GM23338 (cell line): ENCODE measurements around the gene ACBD5. TPM values are rescaled to one million over a fixed set of nuclear protein-coding genes. Genes with fewer than 3 reads are reported as not detected.

ENCODE experiments used
- ATAC-seq: fragments of 200-7000 bp; cut with Tn5 transposase; 3 replicates; pipeline ENCODE4 v1.9.1; 2020
- DNase-seq: peaks from one replicate; pipeline ENCODE4 v3.0.0-alpha.2; 2015; ENCODE audit warnings: low spot score
- H2AFZ ChIP-seq: fragments of 200-600 bp; sonication (generic); 2 replicates; pipeline ENCODE4 v1.8.0; 2016; ENCODE audit warnings: antibody characterized with exemption, mild to moderate bottlenecking, moderate library complexity
- H3F3A ChIP-seq: fragments of 200-600 bp; sonication (generic); replicated peaks from 2 replicates; pipeline ENCODE4 v1.8.0; 2017; ENCODE audit warnings: antibody characterized with exemption, mixed run types, low read depth
- H3K27ac ChIP-seq: fragments of 200-600 bp; sonication (generic); 2 replicates; pipeline ENCODE4 v1.6.1; 2016; ENCODE audit warnings: low read depth
- H3K27me3 ChIP-seq: fragments of 200-600 bp; sonication (generic); 2 replicates; pipeline ENCODE4 v1.8.0; 2016; ENCODE audit warnings: mild to moderate bottlenecking, mixed run types, moderate library complexity; ENCODE audit not compliant: insufficient read depth
- H3K36me3 ChIP-seq: fragments of 200-600 bp; sonication (generic); 2 replicates; pipeline ENCODE4 v1.8.0; 2016; ENCODE audit warnings: mild to moderate bottlenecking; ENCODE audit not compliant: insufficient read depth
- H3K4me1 ChIP-seq: fragments of 200-600 bp; sonication (generic); 2 replicates; pipeline ENCODE4 v1.8.0; 2016; ENCODE audit warnings: mild to moderate bottlenecking, moderate library complexity; ENCODE audit not compliant: insufficient read depth
- H3K4me2 ChIP-seq: fragments of 200-600 bp; sonication (generic); 2 replicates; pipeline ENCODE4 v1.7.1; 2017; ENCODE audit warnings: mixed run types
- H3K4me3 ChIP-seq: fragments of 200-600 bp; sonication (generic); 2 replicates; pipeline ENCODE4 v1.6.1; 2016; ENCODE audit warnings: mixed run types
- H3K79me2 ChIP-seq: fragments of 200-600 bp; sonication (generic); replicated peaks from 2 replicates; pipeline ENCODE4 v1.8.0; 2017; ENCODE audit warnings: mild to moderate bottlenecking; ENCODE audit not compliant: insufficient read depth
- H3K9me2 ChIP-seq: fragments of 200-600 bp; sonication (generic); 2 replicates; pipeline ENCODE4 v1.8.0; 2017; ENCODE audit not compliant: insufficient read depth
- H4K20me1 ChIP-seq: fragments of 200-600 bp; sonication (generic); replicated peaks from 2 replicates; pipeline ENCODE4 v1.8.0; 2017; ENCODE audit warnings: mild to moderate bottlenecking; ENCODE audit not compliant: insufficient read depth
- H3K27ac Mint-ChIP-seq: 2 replicates; pipeline ENCODE4 v1.8.0; 2020; ENCODE audit warnings: inconsistent platforms, mild to moderate bottlenecking, moderate library complexity, mixed read lengths
- H3K27me3 Mint-ChIP-seq: 3 replicates; pipeline ENCODE4 v1.8.0; 2022; ENCODE audit warnings: low read depth, mild to moderate bottlenecking, moderate library complexity, mixed read lengths, inconsistent platforms; ENCODE audit not compliant: insufficient read depth, poor library complexity
- H3K36me3 Mint-ChIP-seq: 3 replicates; pipeline ENCODE4 v1.8.0; 2021; ENCODE audit warnings: low read depth, mild to moderate bottlenecking, inconsistent platforms, moderate library complexity, mixed read lengths
- H3K4me1 Mint-ChIP-seq: 3 replicates; pipeline ENCODE4 v1.8.0; 2020; ENCODE audit warnings: mild to moderate bottlenecking, inconsistent platforms, mixed read lengths
- H3K4me3 Mint-ChIP-seq: 3 replicates; pipeline ENCODE4 v1.8.0; 2021; ENCODE audit warnings: moderate library complexity, mild to moderate bottlenecking, inconsistent platforms, mixed read lengths
- H3K9me3 Mint-ChIP-seq: 3 replicates; pipeline ENCODE4 v1.8.0; 2020; ENCODE audit warnings: moderate library complexity, mild to moderate bottlenecking, inconsistent platforms, mixed read lengths
- CREB1 ChIP-seq: fragments of 250-450 bp; sonication (Bioruptor Pico); IDR thresholded peaks from 2 replicates; pipeline ENCODE4 v1.5.0; 2020; ENCODE audit warnings: low read depth, mild to moderate bottlenecking, moderate library complexity
- EZH2 ChIP-seq: fragments of 200-600 bp; sonication (generic); IDR thresholded peaks from one replicate; pipeline ENCODE4 v1.8.0; 2017; ENCODE audit warnings: antibody characterized with exemption, mild to moderate bottlenecking, low read depth; ENCODE audit not compliant: unreplicated experiment
- EZH2phosphoT487 ChIP-seq: fragments of 200-600 bp; sonication (generic); IDR thresholded peaks from one replicate; pipeline ENCODE4 v1.8.1; 2018; ENCODE audit warnings: antibody characterized with exemption; ENCODE audit not compliant: unreplicated experiment
- JUNB ChIP-seq: IDR thresholded peaks from one replicate; pipeline ENCODE4 v1.6.1; 2016; ENCODE audit warnings: antibody characterized with exemption; ENCODE audit not compliant: unreplicated experiment
- NANOG ChIP-seq: IDR thresholded peaks from 2 replicates; pipeline ENCODE4 v1.6.1; 2016; ENCODE audit warnings: antibody characterized with exemption, borderline replicate concordance
- POLR2AphosphoS5 ChIP-seq: IDR thresholded peaks from 2 replicates; pipeline ENCODE4 v1.6.1; 2016; ENCODE audit warnings: antibody characterized with exemption, low read depth
- ZNF114 ChIP-seq: fragments of 250-450 bp; sonication (Bioruptor Pico); IDR thresholded peaks from 2 replicates; pipeline ENCODE4 v1.5.0; 2020; ENCODE audit warnings: mild to moderate bottlenecking, moderate library complexity
- ZNF331 ChIP-seq: fragments of 250-450 bp; sonication (Bioruptor Pico); IDR thresholded peaks from 2 replicates; pipeline ENCODE4 v1.5.0; 2020; ENCODE audit warnings: low read depth, mild to moderate bottlenecking, moderate library complexity
- polyA plus RNA-seq: library from polyadenylated mRNA; unstranded; fragments of >200 nt; fragmentation: Nextera tagmentation; extraction: Ambion mirVana; gene quantifications from 2 replicates; pipeline ENCODE4 v1.2.1, GENCODE V29; 2016
- total RNA-seq: library from RNA; depleted of rRNA; stranded (reverse); fragments of >200 nt; shearing (Covaris generic); gene quantifications from 2 replicates; pipeline ENCODE4 v1.2.3, GENCODE V29; 2014
- TF ChIP-seq, protein P1 (sequence below): fragments of 250-450 bp; sonication (Bioruptor Pico); IDR thresholded peaks from 2 replicates; pipeline ENCODE4 v1.5.0; 2020; ENCODE audit warnings: mild to moderate bottlenecking, moderate library complexity
- TF ChIP-seq, protein P2 (sequence below), 2 experiments: fragments of 200-600 bp in 1 of 2; sonication (generic) in 1 of 2; conservative IDR thresholded peaks; 2 replicates each; pipeline versions ENCODE4 v1.5.1 to v1.6.1; 2016 to 2017; ENCODE audit warnings: antibody characterized with exemption in 2 of 2, low read depth in 2 of 2, mild to moderate bottlenecking in 2 of 2, moderate library complexity in 1 of 2
- TF ChIP-seq, protein P3 (sequence below): IDR thresholded peaks from 2 replicates; pipeline ENCODE4 v1.6.1; 2016; ENCODE audit warnings: antibody characterized with exemption
- TF ChIP-seq, protein P4 (sequence below): IDR thresholded peaks from one replicate; pipeline ENCODE4 v1.6.1; 2018; ENCODE audit warnings: antibody characterized with exemption; ENCODE audit not compliant: unreplicated experiment

The ACBD5 gene
- total and polyA plus RNA-seq, 2 experiments from 2014 or later, result 9.8 to 10.1 TPM

DNA sequence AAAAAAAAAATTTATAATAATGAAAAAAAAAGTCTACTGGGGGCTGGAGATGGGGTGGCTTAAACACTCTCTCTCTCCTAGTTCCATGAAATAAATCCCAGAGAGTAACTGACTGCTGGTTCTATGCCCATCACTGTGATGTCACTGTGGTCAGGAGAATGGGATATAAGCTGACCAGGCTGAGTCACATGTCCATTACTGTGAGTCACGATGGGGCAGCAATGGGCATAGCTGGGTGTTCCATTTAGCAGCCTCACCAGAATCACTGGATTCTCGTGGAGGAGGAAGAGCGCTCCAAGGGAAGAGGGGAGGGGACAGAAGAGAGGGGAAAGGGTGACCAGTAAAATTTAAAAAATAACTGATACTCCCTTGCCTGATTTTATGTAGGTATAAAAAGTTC is 48.3 kb downstream of the ACBD5 start (continued):
- TF ChIP-seq, protein P1, sequence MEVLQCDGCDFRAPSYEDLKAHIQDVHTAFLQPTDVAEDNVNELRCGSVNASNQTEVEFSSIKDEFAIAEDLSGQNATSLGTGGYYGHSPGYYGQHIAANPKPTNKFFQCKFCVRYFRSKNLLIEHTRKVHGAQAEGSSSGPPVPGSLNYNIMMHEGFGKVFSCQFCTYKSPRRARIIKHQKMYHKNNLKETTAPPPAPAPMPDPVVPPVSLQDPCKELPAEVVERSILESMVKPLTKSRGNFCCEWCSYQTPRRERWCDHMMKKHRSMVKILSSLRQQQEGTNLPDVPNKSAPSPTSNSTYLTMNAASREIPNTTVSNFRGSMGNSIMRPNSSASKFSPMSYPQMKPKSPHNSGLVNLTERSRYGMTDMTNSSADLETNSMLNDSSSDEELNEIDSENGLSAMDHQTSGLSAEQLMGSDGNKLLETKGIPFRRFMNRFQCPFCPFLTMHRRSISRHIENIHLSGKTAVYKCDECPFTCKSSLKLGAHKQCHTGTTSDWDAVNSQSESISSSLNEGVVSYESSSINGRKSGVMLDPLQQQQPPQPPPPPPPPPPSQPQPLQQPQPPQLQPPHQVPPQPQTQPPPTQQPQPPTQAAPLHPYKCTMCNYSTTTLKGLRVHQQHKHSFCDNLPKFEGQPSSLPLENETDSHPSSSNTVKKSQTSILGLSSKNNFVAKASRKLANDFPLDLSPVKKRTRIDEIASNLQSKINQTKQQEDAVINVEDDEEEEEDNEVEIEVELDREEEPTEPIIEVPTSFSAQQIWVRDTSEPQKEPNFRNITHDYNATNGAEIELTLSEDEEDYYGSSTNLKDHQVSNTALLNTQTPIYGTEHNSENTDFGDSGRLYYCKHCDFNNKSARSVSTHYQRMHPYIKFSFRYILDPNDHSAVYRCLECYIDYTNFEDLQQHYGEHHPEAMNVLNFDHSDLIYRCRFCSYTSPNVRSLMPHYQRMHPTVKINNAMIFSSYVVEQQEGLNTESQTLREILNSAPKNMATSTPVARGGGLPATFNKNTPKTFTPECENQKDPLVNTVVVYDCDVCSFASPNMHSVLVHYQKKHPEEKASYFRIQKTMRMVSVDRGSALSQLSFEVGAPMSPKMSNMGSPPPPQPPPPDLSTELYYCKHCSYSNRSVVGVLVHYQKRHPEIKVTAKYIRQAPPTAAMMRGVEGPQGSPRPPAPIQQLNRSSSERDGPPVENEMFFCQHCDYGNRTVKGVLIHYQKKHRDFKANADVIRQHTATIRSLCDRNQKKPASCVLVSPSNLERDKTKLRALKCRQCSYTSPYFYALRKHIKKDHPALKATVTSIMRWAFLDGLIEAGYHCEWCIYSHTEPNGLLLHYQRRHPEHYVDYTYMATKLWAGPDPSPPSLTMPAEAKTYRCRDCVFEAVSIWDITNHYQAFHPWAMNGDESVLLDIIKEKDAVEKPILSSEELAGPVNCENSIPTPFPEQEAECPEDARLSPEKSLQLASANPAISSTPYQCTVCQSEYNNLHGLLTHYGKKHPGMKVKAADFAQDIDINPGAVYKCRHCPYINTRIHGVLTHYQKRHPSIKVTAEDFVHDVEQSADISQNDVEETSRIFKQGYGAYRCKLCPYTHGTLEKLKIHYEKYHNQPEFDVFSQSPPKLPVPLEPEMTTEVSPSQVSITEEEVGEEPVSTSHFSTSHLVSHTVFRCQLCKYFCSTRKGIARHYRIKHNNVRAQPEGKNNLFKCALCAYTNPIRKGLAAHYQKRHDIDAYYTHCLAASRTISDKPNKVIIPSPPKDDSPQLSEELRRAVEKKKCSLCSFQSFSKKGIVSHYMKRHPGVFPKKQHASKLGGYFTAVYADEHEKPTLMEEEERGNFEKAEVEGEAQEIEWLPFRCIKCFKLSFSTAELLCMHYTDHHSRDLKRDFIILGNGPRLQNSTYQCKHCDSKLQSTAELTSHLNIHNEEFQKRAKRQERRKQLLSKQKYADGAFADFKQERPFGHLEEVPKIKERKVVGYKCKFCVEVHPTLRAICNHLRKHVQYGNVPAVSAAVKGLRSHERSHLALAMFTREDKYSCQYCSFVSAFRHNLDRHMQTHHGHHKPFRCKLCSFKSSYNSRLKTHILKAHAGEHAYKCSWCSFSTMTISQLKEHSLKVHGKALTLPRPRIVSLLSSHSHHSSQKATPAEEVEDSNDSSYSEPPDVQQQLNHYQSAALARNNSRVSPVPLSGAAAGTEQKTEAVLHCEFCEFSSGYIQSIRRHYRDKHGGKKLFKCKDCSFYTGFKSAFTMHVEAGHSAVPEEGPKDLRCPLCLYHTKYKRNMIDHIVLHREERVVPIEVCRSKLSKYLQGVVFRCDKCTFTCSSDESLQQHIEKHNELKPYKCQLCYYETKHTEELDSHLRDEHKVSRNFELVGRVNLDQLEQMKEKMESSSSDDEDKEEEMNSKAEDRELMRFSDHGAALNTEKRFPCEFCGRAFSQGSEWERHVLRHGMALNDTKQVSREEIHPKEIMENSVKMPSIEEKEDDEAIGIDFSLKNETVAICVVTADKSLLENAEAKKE (CRISPR knock-in tag), result no peak
- TF ChIP-seq, protein P2, sequence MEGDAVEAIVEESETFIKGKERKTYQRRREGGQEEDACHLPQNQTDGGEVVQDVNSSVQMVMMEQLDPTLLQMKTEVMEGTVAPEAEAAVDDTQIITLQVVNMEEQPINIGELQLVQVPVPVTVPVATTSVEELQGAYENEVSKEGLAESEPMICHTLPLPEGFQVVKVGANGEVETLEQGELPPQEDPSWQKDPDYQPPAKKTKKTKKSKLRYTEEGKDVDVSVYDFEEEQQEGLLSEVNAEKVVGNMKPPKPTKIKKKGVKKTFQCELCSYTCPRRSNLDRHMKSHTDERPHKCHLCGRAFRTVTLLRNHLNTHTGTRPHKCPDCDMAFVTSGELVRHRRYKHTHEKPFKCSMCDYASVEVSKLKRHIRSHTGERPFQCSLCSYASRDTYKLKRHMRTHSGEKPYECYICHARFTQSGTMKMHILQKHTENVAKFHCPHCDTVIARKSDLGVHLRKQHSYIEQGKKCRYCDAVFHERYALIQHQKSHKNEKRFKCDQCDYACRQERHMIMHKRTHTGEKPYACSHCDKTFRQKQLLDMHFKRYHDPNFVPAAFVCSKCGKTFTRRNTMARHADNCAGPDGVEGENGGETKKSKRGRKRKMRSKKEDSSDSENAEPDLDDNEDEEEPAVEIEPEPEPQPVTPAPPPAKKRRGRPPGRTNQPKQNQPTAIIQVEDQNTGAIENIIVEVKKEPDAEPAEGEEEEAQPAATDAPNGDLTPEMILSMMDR (conservative IDR thresholded peaks at IDR 0.05; ENCODE audit: low read depth in 2 of 2), result no peak

DNA sequence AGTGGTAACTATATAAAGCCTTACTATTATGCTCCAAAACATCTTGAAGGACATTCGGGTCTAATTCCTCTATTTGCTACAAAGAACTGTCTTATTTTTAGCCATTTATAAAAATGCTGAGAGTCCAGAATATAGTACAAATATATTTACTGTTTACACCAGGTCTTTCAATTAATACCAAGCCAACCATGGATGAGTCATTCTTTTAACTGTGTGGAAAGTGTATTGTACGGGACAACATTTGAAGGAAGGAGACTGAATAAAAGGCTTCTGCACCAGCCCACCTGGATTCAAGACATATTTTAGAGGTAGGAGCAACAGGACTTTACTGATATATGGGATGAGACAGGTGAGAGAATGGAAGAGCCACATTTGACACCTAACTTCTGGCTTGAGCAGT is 50.1 kb downstream of the ACBD5 start:
- H3K27ac Mint-ChIP-seq, result no peak overlapping the region
- H3K79me2 ChIP-seq, result no peaks in the 10 kb centered on the region
- no peaks in the 10 kb centered on the region for H3K9me3 Mint-ChIP-seq
- TF ChIP-seq JUNB (no peak), ZNF331 (CRISPR knock-in tag) (no peak), POLR2AphosphoS5 (no peak), CREB1 (CRISPR knock-in tag) (no peak), EZH2phosphoT487 (no peak), ZNF114 (CRISPR knock-in tag) (no peak), EZH2 (no peak), NANOG (no peak)
- TF ChIP-seq, protein P3, sequence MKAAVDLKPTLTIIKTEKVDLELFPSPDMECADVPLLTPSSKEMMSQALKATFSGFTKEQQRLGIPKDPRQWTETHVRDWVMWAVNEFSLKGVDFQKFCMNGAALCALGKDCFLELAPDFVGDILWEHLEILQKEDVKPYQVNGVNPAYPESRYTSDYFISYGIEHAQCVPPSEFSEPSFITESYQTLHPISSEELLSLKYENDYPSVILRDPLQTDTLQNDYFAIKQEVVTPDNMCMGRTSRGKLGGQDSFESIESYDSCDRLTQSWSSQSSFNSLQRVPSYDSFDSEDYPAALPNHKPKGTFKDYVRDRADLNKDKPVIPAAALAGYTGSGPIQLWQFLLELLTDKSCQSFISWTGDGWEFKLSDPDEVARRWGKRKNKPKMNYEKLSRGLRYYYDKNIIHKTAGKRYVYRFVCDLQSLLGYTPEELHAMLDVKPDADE, result no peak
- TF ChIP-seq, protein P4, sequence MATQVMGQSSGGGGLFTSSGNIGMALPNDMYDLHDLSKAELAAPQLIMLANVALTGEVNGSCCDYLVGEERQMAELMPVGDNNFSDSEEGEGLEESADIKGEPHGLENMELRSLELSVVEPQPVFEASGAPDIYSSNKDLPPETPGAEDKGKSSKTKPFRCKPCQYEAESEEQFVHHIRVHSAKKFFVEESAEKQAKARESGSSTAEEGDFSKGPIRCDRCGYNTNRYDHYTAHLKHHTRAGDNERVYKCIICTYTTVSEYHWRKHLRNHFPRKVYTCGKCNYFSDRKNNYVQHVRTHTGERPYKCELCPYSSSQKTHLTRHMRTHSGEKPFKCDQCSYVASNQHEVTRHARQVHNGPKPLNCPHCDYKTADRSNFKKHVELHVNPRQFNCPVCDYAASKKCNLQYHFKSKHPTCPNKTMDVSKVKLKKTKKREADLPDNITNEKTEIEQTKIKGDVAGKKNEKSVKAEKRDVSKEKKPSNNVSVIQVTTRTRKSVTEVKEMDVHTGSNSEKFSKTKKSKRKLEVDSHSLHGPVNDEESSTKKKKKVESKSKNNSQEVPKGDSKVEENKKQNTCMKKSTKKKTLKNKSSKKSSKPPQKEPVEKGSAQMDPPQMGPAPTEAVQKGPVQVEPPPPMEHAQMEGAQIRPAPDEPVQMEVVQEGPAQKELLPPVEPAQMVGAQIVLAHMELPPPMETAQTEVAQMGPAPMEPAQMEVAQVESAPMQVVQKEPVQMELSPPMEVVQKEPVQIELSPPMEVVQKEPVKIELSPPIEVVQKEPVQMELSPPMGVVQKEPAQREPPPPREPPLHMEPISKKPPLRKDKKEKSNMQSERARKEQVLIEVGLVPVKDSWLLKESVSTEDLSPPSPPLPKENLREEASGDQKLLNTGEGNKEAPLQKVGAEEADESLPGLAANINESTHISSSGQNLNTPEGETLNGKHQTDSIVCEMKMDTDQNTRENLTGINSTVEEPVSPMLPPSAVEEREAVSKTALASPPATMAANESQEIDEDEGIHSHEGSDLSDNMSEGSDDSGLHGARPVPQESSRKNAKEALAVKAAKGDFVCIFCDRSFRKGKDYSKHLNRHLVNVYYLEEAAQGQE, result no peak

More for the DNA sequence above, 50.1 kb downstream of the ACBD5 start:
- H3K4me2 ChIP-seq, result no peak overlapping the region
- no peaks in the 10 kb centered on the region for H3K27me3 Mint-ChIP-seq
- 0 out of 2 replicates have a peak, but pooled peaks cover 3% of the 10 kb centered on the region for H4K20me1 ChIP-seq
- H3K27ac ChIP-seq, result no peak overlapping the region
- peaks cover 11% of the 10 kb centered on the region; the same call in 1 of the 2 replicates for H3K36me3 ChIP-seq
- ATAC-seq (no peak), DNase-seq (no peak)
- no peak overlapping the region for H3K4me3 Mint-ChIP-seq
- peaks cover 17% of the 10 kb centered on the region for H3K36me3 Mint-ChIP-seq
- H3K4me1 ChIP-seq, result no peaks in the 10 kb centered on the region
- no peaks in the 10 kb centered on the region for H3F3A ChIP-seq
- no peak overlapping the region for H3K4me3 ChIP-seq
- no peaks in the 10 kb centered on the region for H3K9me2 ChIP-seq
- H2AFZ ChIP-seq, result no peak overlapping the region
- no peaks in the 10 kb centered on the region for H3K4me1 Mint-ChIP-seq
- no peaks in the 10 kb centered on the region for H3K27me3 ChIP-seq
